Measurements from ENCODE around the gene NEU3. TPM values are rescaled to one million over a fixed set of nuclear protein-coding genes. Genes with fewer than 3 reads are reported as not detected.

NEU3 gene
- total and polyA plus RNA-seq, 2 experiments from 2014 or later = 2.5 to 6.2 TPM

- H3K9me3 ChIP-seq (ENCODE audit: low read depth) = no peaks in the 10 kb centered on the region
- H3K79me2 ChIP-seq (ENCODE audit: insufficient read depth) = peaks cover 77% of the 10 kb centered on the region
- no peak overlapping the region for H3K4me3 ChIP-seq
- no peak overlapping the region for H3K9ac ChIP-seq
- no peak overlapping the region for H2AFZ ChIP-seq
- H3K27ac ChIP-seq = no peak overlapping the region
- TF ChIP-seq EZH2 (IDR thresholded peaks at IDR 0.05; ENCODE audit: insufficient read depth, poor library complexity, severe bottlenecking) (no peak), EZH2phosphoT487 (IDR thresholded peaks at IDR 0.05; ENCODE audit: insufficient read depth, low read depth) (no peak)
- H3K4me1 ChIP-seq (ENCODE audit: insufficient read depth) = no peaks in the 10 kb centered on the region
- H3K27me3 ChIP-seq (replicated peaks; ENCODE audit: insufficient read depth) = no peaks in the 10 kb centered on the region
- H3K9me2 ChIP-seq (ENCODE audit: insufficient read depth) = no peaks in the 10 kb centered on the region
- no peak for DNase-seq
- no peaks in the 10 kb centered on the region for H4K20me1 ChIP-seq (ENCODE audit: insufficient read depth)
- H3F3A ChIP-seq (ENCODE audit: insufficient read depth) = no peaks in the 10 kb centered on the region
- H3K4me2 ChIP-seq (ENCODE audit: unreplicated experiment) = no peak overlapping the region
- H3K36me3 ChIP-seq (ENCODE audit: low read depth) = peaks cover 27% of the 10 kb centered on the region
- WGBS, 2 experiments (ENCODE audit: low coverage in 1 of 2, low lambda C conversion rate in 2 of 2, missing lambda C conversion rate in 2 of 2) = 65 to 66% methylated on average over 6 of the region's 6 CpGs
- in situ Hi-C loops (cut with MboI) = no loop called here
Measured at GRCh38 chr11:74971424-74971823, 17.3 kb upstream of the NEU3 start.

GRCh38 chr11:74978041-74978440 lies 10.7 kb upstream of the NEU3 start:
- TF ChIP-seq EZH2 (IDR thresholded peaks at IDR 0.05; ENCODE audit: insufficient read depth, poor library complexity, severe bottlenecking) (no peak), EZH2phosphoT487 (IDR thresholded peaks at IDR 0.05; ENCODE audit: insufficient read depth, low read depth) (no peak)
- no peak for DNase-seq
- Histone ChIP-seq H2AFZ (no peak overlapping the region), H3F3A (ENCODE audit: insufficient read depth) (no peaks in the 10 kb centered on the region), H3K79me2 (ENCODE audit: insufficient read depth) (peaks cover 19% of the 10 kb centered on the region; the same call in 1 of the 2 replicates), H3K4me1 (ENCODE audit: insufficient read depth) (no peaks in the 10 kb centered on the region), H3K36me3 (ENCODE audit: low read depth) (peaks cover 24% of the 10 kb centered on the region), H3K4me3 (no peak overlapping the region), H3K9me2 (ENCODE audit: insufficient read depth) (no peaks in the 10 kb centered on the region), H3K9me3 (ENCODE audit: low read depth) (no peaks in the 10 kb centered on the region), H3K4me2 (ENCODE audit: unreplicated experiment) (no peak overlapping the region), H3K27me3 (replicated peaks; ENCODE audit: insufficient read depth) (no peaks in the 10 kb centered on the region), H3K27ac (no peak overlapping the region), H3K9ac (no peak overlapping the region), H4K20me1 (ENCODE audit: insufficient read depth) (no peaks in the 10 kb centered on the region)
- WGBS, 2 experiments (ENCODE audit: low coverage in 1 of 2, low lambda C conversion rate in 2 of 2, missing lambda C conversion rate in 2 of 2) = 94 to 100% methylated on average over 4 of the region's 4 CpGs
- in situ Hi-C loops (cut with MboI) = no loop called here

GRCh38 chr11:74980634-74981033 lies 8.1 kb upstream of the NEU3 start:
- in situ Hi-C loops (cut with MboI) = no loop called here
- Histone ChIP-seq H2AFZ (no peak overlapping the region), H3F3A (ENCODE audit: insufficient read depth) (0 out of 2 replicates have a peak, but pooled peaks cover 13% of the 10 kb centered on the region), H3K4me1 (ENCODE audit: insufficient read depth) (no peaks in the 10 kb centered on the region), H3K27me3 (replicated peaks; ENCODE audit: insufficient read depth) (no peaks in the 10 kb centered on the region), H3K36me3 (ENCODE audit: low read depth) (peaks cover 20% of the 10 kb centered on the region), H3K9ac (no peak overlapping the region), H3K79me2 (ENCODE audit: insufficient read depth) (0 out of 2 replicates have a peak, but pooled peaks cover 4% of the 10 kb centered on the region), H4K20me1 (ENCODE audit: insufficient read depth) (no peaks in the 10 kb centered on the region), H3K9me2 (ENCODE audit: insufficient read depth) (no peaks in the 10 kb centered on the region), H3K27ac (no peak overlapping the region), H3K4me2 (ENCODE audit: unreplicated experiment) (no peak overlapping the region), H3K9me3 (ENCODE audit: low read depth) (no peaks in the 10 kb centered on the region), H3K4me3 (no peak overlapping the region)
- DNase-seq = no peak
- 78 to 79% methylated on average over 2 of the region's 2 CpGs for WGBS, 2 experiments (ENCODE audit: low coverage in 1 of 2, low lambda C conversion rate in 2 of 2, missing lambda C conversion rate in 2 of 2)
- no peak for TF ChIP-seq EZH2 (IDR thresholded peaks at IDR 0.05; ENCODE audit: insufficient read depth, poor library complexity, severe bottlenecking)
- no peak for TF ChIP-seq EZH2phosphoT487 (IDR thresholded peaks at IDR 0.05; ENCODE audit: insufficient read depth, low read depth)

GRCh38 chr11:74981888-74982287 lies 6.8 kb upstream of the NEU3 start:
- no peaks in the 10 kb centered on the region for H3K9me3 ChIP-seq (ENCODE audit: low read depth)
- H3K79me2 ChIP-seq (ENCODE audit: insufficient read depth) = no peaks in the 10 kb centered on the region
- no peak overlapping the region for H3K4me3 ChIP-seq
- no peak overlapping the region for H3K4me2 ChIP-seq (ENCODE audit: unreplicated experiment)
- H3K9me2 ChIP-seq (ENCODE audit: insufficient read depth) = no peaks in the 10 kb centered on the region
- no peak for DNase-seq
- WGBS, 2 experiments (ENCODE audit: low coverage in 1 of 2, low lambda C conversion rate in 2 of 2, missing lambda C conversion rate in 2 of 2) = 96 to 100% methylated on average over 1 of the region's 1 CpG
- no peaks in the 10 kb centered on the region for H4K20me1 ChIP-seq (ENCODE audit: insufficient read depth)
- H2AFZ ChIP-seq = no peak overlapping the region
- H3F3A ChIP-seq (ENCODE audit: insufficient read depth) = peaks cover 23% of the 10 kb centered on the region
- in situ Hi-C loops (cut with MboI) = no loop called here
- H3K27me3 ChIP-seq (replicated peaks; ENCODE audit: insufficient read depth) = no peaks in the 10 kb centered on the region
- TF ChIP-seq EZH2 (IDR thresholded peaks at IDR 0.05; ENCODE audit: insufficient read depth, poor library complexity, severe bottlenecking) (no peak), EZH2phosphoT487 (IDR thresholded peaks at IDR 0.05; ENCODE audit: insufficient read depth, low read depth) (no peak)
- H3K4me1 ChIP-seq (ENCODE audit: insufficient read depth) = no peaks in the 10 kb centered on the region
- peaks cover 13% of the 10 kb centered on the region for H3K36me3 ChIP-seq (ENCODE audit: low read depth)
- no peak overlapping the region for H3K9ac ChIP-seq
- no peak overlapping the region for H3K27ac ChIP-seq

- Histone ChIP-seq H3K36me3 (ENCODE audit: low read depth) (0 out of 2 replicates have a peak, but pooled peaks cover 7% of the 10 kb centered on the region), H3K4me1 (ENCODE audit: insufficient read depth) (no peaks in the 10 kb centered on the region), H3K9me2 (ENCODE audit: insufficient read depth) (no peaks in the 10 kb centered on the region), H3K4me3 (no peak overlapping the region), H3K9me3 (ENCODE audit: low read depth) (no peaks in the 10 kb centered on the region), H3K9ac (no peak overlapping the region), H4K20me1 (ENCODE audit: insufficient read depth) (no peaks in the 10 kb centered on the region), H3K27ac (no peak overlapping the region), H3K4me2 (ENCODE audit: unreplicated experiment) (no peak overlapping the region), H3F3A (ENCODE audit: insufficient read depth) (peaks cover 30% of the 10 kb centered on the region), H3K27me3 (replicated peaks; ENCODE audit: insufficient read depth) (no peaks in the 10 kb centered on the region), H3K79me2 (ENCODE audit: insufficient read depth) (no peaks in the 10 kb centered on the region), H2AFZ (no peak overlapping the region)
- in situ Hi-C loops (cut with MboI) = no loop called here
- TF ChIP-seq EZH2 (IDR thresholded peaks at IDR 0.05; ENCODE audit: insufficient read depth, poor library complexity, severe bottlenecking) (no peak), EZH2phosphoT487 (IDR thresholded peaks at IDR 0.05; ENCODE audit: insufficient read depth, low read depth) (no peak)
- WGBS, 2 experiments (ENCODE audit: low coverage in 1 of 2, low lambda C conversion rate in 2 of 2, missing lambda C conversion rate in 2 of 2) = 79 to 82% methylated on average over 3 of the region's 3 CpGs
- no peak for DNase-seq
Measured at GRCh38 chr11:74984070-74984469, 4.7 kb upstream of the NEU3 start.
